Endothelial cell (in vitro differentiated cells): ENCODE data around the gene FAM149B1. TPM values are rescaled to one million over a fixed set of nuclear protein-coding genes. Genes with fewer than 3 reads are reported as not detected.
A peak's percentile ranks its signal among the peaks of the same experiment; 100 is the strongest.
"Not testable (repeated sequence)": the region's sequence is repeated elsewhere in the genome, so short reads cannot be mapped to it uniquely, and the experiment has no call there.

Source experiments
- DNase-seq: peaks from one replicate; pipeline ENCODE4 v3.0.0; 2021; ENCODE audit warnings: low spot score
- H3K27ac Mint-ChIP-seq: one replicate; pipeline ENCODE4 v1.8.0; 2021; ENCODE audit warnings: mixed read lengths, inconsistent platforms; ENCODE audit not compliant: unreplicated experiment
- H3K27me3 Mint-ChIP-seq: one replicate; pipeline ENCODE4 v1.8.0; 2021; ENCODE audit warnings: mild to moderate bottlenecking, moderate library complexity, mixed read lengths, inconsistent platforms; ENCODE audit not compliant: unreplicated experiment
- H3K36me3 Mint-ChIP-seq: one replicate; pipeline ENCODE4 v1.8.0; 2021; ENCODE audit warnings: mild to moderate bottlenecking, low read depth, mixed read lengths, inconsistent platforms; ENCODE audit not compliant: unreplicated experiment
- H3K4me1 Mint-ChIP-seq: one replicate; pipeline ENCODE4 v1.8.0; 2021; ENCODE audit warnings: mild to moderate bottlenecking, mixed read lengths, inconsistent platforms; ENCODE audit not compliant: unreplicated experiment
- H3K4me3 Mint-ChIP-seq: one replicate; pipeline ENCODE4 v1.8.0; 2021; ENCODE audit warnings: mild to moderate bottlenecking, mixed read lengths, inconsistent platforms; ENCODE audit not compliant: unreplicated experiment
- H3K9me3 Mint-ChIP-seq: one replicate; pipeline ENCODE4 v1.8.0; 2021; ENCODE audit warnings: mixed read lengths, inconsistent platforms; ENCODE audit not compliant: unreplicated experiment
- CTCF ChIP-seq: fragments of 200-600 bp; sonication (generic); IDR thresholded peaks from one replicate; pipeline ENCODE4 v1.5.0; 2021; ENCODE audit warnings: antibody characterized with exemption; ENCODE audit not compliant: unreplicated experiment
- total RNA-seq: library from RNA; stranded (reverse); fragmentation: NEBNext Ultra II Directional; extraction: Animal tissue kit (Norgen Biotek cat#: 25700); gene quantifications from one replicate; pipeline ENCODE4 v1.2.1, GENCODE V29; 2021; ENCODE audit not compliant: unreplicated experiment

FAM149B1 gene
- total RNA-seq, 1 donor from 2014 or later, result 24.8 TPM

GRCh38 chr10:73131913-73132686, 35.8 kb upstream of the FAM149B1 start:
- Mint-ChIP-seq H3K27me3 (no peaks in the 10 kb centered on the region), H3K36me3 (peaks cover 32% of the 10 kb centered on the region), H3K4me3 (no peak overlapping the region), H3K27ac (no peak overlapping the region), H3K9me3 (no peaks in the 10 kb centered on the region), H3K4me1 (no peaks in the 10 kb centered on the region)
- DNase-seq, result no peak
- TF ChIP-seq CTCF, result no peak

GRCh38 chr10:73134727-73135126, 33.2 kb upstream of the FAM149B1 start:
- Mint-ChIP-seq H3K9me3 (no peaks in the 10 kb centered on the region), H3K4me3 (no peak overlapping the region), H3K27ac (no peak overlapping the region), H3K4me1 (no peaks in the 10 kb centered on the region), H3K36me3 (peaks cover 32% of the 10 kb centered on the region), H3K27me3 (no peaks in the 10 kb centered on the region)
- TF ChIP-seq CTCF, result no peak
- no peak for DNase-seq

- H3K27ac Mint-ChIP-seq, result no peak overlapping the region
- no peaks in the 10 kb centered on the region for H3K27me3 Mint-ChIP-seq
- no peak for DNase-seq
- no peak overlapping the region for H3K4me3 Mint-ChIP-seq
- H3K9me3 Mint-ChIP-seq, result no peaks in the 10 kb centered on the region
- no peak for TF ChIP-seq CTCF
- peaks cover 30% of the 10 kb centered on the region for H3K36me3 Mint-ChIP-seq
- H3K4me1 Mint-ChIP-seq, result no peaks in the 10 kb centered on the region
Observed at GRCh38 chr10:73136627-73137026, 31.3 kb upstream of the FAM149B1 start.

- no peak overlapping the region for H3K27ac Mint-ChIP-seq
- no peak for TF ChIP-seq CTCF
- H3K36me3 Mint-ChIP-seq, result peaks cover 29% of the 10 kb centered on the region
- no peak for DNase-seq
- H3K27me3 Mint-ChIP-seq, result peaks cover 1% of the 10 kb centered on the region
- no peak overlapping the region for H3K4me3 Mint-ChIP-seq
- H3K9me3 Mint-ChIP-seq, result no peaks in the 10 kb centered on the region
- no peaks in the 10 kb centered on the region for H3K4me1 Mint-ChIP-seq
Observed at GRCh38 chr10:73139251-73139650, 28.7 kb upstream of the FAM149B1 start.

- DNase-seq, result no peak
- Mint-ChIP-seq H3K9me3 (no peaks in the 10 kb centered on the region), H3K27ac (no peak overlapping the region), H3K4me1 (no peaks in the 10 kb centered on the region), H3K4me3 (peak overlapping the region; percentile 78), H3K36me3 (peaks cover 20% of the 10 kb centered on the region), H3K27me3 (peaks cover 1% of the 10 kb centered on the region)
- no peak for TF ChIP-seq CTCF
Observed at GRCh38 chr10:73141603-73142002, 26.3 kb upstream of the FAM149B1 start.

- H3K27ac Mint-ChIP-seq, DNase-seq, H3K9me3 Mint-ChIP-seq, H3K4me3 Mint-ChIP-seq, H3K4me1 Mint-ChIP-seq, H3K27me3 Mint-ChIP-seq: not testable (repeated sequence)
- H3K36me3 Mint-ChIP-seq, result peaks cover 23% of the 10 kb centered on the region
Observed at GRCh38 chr10:73150633-73151413, 17.1 kb upstream of the FAM149B1 start.
